K562 (cell line): Measurements from ENCODE around the gene PYHIN1. TPM values are rescaled to one million over a fixed set of nuclear protein-coding genes. Genes with fewer than 3 reads are reported as not detected.

ENCODE experiments used
- ATAC-seq: fragments of 200-7000 bp; cut with Tn5 transposase; 3 replicates; pipeline ENCODE4 v1.9.1; 2020; ENCODE audit warnings: moderate library complexity
- BruUV-seq: library from RNA; stranded (reverse); fragments of 400-500 nt; replicated peaks from 2 replicates; lab custom pipeline; 2021; lab: Mats Ljungman, UMichigan
- CTCF ChIA-PET: fragments of 300-600 bp; formaldehyde crosslinking; extraction: SDS; loops from one replicate; lab custom pipeline; 2021; ENCODE audit warnings: low intra/inter-chr PET ratio; lab: Yijun Ruan, JAX
- POLR2A ChIA-PET: fragments of 300-600, 350-650 bp; sonication (Branson Sonifier 250); formaldehyde crosslinking; extraction: SDS; loops from one replicate; lab custom pipeline; 2021; ENCODE audit warnings: antibody characterized with exemption, inconsistent platforms; lab: Yijun Ruan, JAX
- DNase-seq, 4 experiments: peaks; one replicate each; pipeline versions ENCODE4 v3.0.0 to v3.0.0-alpha.2; 2011 to 2018; ENCODE audit warnings: low spot score in 3 of 4, mixed read lengths in 3 of 4; ENCODE audit errors: extremely low read depth in 1 of 4
- FAIRE-seq: peaks from 2 replicates; lab custom pipeline; 2011; peaks lifted over from hg19 to GRCh38; lab: Jason Lieb, UNC
- H2AFZ ChIP-seq: 2 replicates; pipeline ENCODE4 v1.6.0; 2011; ENCODE audit warnings: low read depth, low read length, control low read depth, inconsistent platforms
- H3K27ac ChIP-seq: fragments of 200-600 bp; 3 replicates; pipeline ENCODE4 v1.8.0; 2011; ENCODE audit warnings: low read depth, mild to moderate bottlenecking, control low read depth, inconsistent platforms, low read length, moderate library complexity, mixed read lengths; ENCODE audit errors: extremely low read depth
- H3K27me3 ChIP-seq, 2 experiments: fragments of 300-600 bp in 1 of 2; 2 replicates in 1 of 2; 3 replicates in 1 of 2; pipeline versions ENCODE4 v1.6.0 to v1.8.0; 2011; ENCODE audit warnings: inconsistent platforms in 2 of 2, low read length in 2 of 2, mild to moderate bottlenecking in 1 of 2, mixed read lengths in 1 of 2, moderate library complexity in 1 of 2; ENCODE audit not compliant: control insufficient read depth in 2 of 2, insufficient read depth in 2 of 2
- H3K36me3 ChIP-seq: fragments of 300-600 bp; 3 replicates; pipeline ENCODE4 v1.8.0; 2011; ENCODE audit warnings: mild to moderate bottlenecking, low read length, inconsistent platforms; ENCODE audit not compliant: control insufficient read depth, insufficient read depth
- H3K4me1 ChIP-seq, 2 experiments: fragments of 200-600 bp in 1 of 2; replicated peaks in 1 of 2; 2 replicates in 1 of 2; 3 replicates in 1 of 2; pipeline versions ENCODE4 v1.5.1 to v1.8.0; 2011; ENCODE audit warnings: inconsistent platforms in 2 of 2, low read length in 2 of 2, mild to moderate bottlenecking in 1 of 2, mixed read lengths in 1 of 2, moderate library complexity in 1 of 2; ENCODE audit not compliant: control insufficient read depth in 2 of 2, insufficient read depth in 2 of 2
- H3K4me2 ChIP-seq: 2 replicates; pipeline ENCODE4 v1.6.1; 2011; ENCODE audit warnings: low read length, control low read depth, inconsistent platforms, mixed read lengths; ENCODE audit not compliant: insufficient read depth
- H3K4me3 ChIP-seq: fragments of 200-600 bp; sonication (generic), shearing (Covaris generic); 2 replicates; pipeline ENCODE4 v1.5.1; 2016; ENCODE audit warnings: control low read depth, inconsistent platforms
- H3K79me2 ChIP-seq: fragments of 200-600 bp; 3 replicates; pipeline ENCODE4 v1.8.0; 2011; ENCODE audit warnings: low read length, inconsistent platforms; ENCODE audit not compliant: control insufficient read depth, insufficient read depth
- H3K9ac ChIP-seq, 2 experiments: 2 replicates each; pipeline versions ENCODE4 v1.6.0 to v1.6.1; 2011; ENCODE audit warnings: low read depth in 2 of 2, low read length in 2 of 2, control low read depth in 1 of 2, inconsistent platforms in 1 of 2, mild to moderate bottlenecking in 1 of 2, mixed read lengths in 1 of 2; ENCODE audit not compliant: insufficient read depth in 1 of 2
- H3K9me1 ChIP-seq: one replicate; pipeline ENCODE4 v1.6.0; 2011; ENCODE audit warnings: inconsistent platforms, mild to moderate bottlenecking, low read length, moderate library complexity; ENCODE audit not compliant: control insufficient read depth, insufficient read depth
- H3K9me3 ChIP-seq: replicated peaks from 2 replicates; pipeline ENCODE4 v1.5.1; 2011; ENCODE audit warnings: low read depth, low read length, inconsistent platforms; ENCODE audit not compliant: control insufficient read depth, insufficient read depth
- H4K20me1 ChIP-seq: replicated peaks from 2 replicates; pipeline ENCODE4 v1.6.1; 2011; ENCODE audit warnings: low read length, inconsistent platforms, mixed read lengths; ENCODE audit not compliant: control insufficient read depth, insufficient read depth
- BRCA1 ChIP-seq, 2 experiments: fragments of 450-650 bp in 1 of 2; sonication (generic) in 1 of 2; formaldehyde crosslinking in 1 of 2; IDR thresholded peaks; 2 replicates each; pipeline versions ENCODE4 v1.5.0 to v1.6.1; 2017 to 2020; ENCODE audit warnings: mild to moderate bottlenecking in 1 of 2, missing genetic modification reagents in 1 of 2
- CEBPG ChIP-seq, 3 experiments: fragments of 200-800 bp in 1 of 3; sonication (Bioruptor generic) in 1 of 3; sonication (generic) in 1 of 3; formaldehyde crosslinking in 1 of 3; IDR thresholded peaks in 2 of 3; conservative IDR thresholded peaks in 1 of 3; 2 replicates each; pipeline versions ENCODE4 v1.6.1 to v1.8.0; 2016 to 2022; ENCODE audit warnings: missing compliant biosample characterization in 2 of 3, missing genetic modification characterization in 2 of 3, mild to moderate bottlenecking in 1 of 3, missing genetic modification reagents in 1 of 3
- FOXA3 ChIP-seq, 2 experiments: fragments of 450-650 bp in 1 of 2; sonication (generic) in 1 of 2; formaldehyde crosslinking; IDR thresholded peaks in 1 of 2; conservative IDR thresholded peaks in 1 of 2; 2 replicates each; pipeline versions ENCODE4 v1.4.0 to v1.8.0; 2020 to 2022; ENCODE audit warnings: mild to moderate bottlenecking in 2 of 2, missing genetic modification reagents in 1 of 2
- HSF4 ChIP-seq: fragments of 250-450 bp; sonication (Bioruptor Pico); IDR thresholded peaks from 2 replicates; pipeline ENCODE4 v2.1.2; 2022; ENCODE audit warnings: mild to moderate bottlenecking, moderate library complexity, borderline replicate concordance
- ILF3 ChIP-seq: fragments of 450-650 bp; IDR thresholded peaks from 2 replicates; pipeline ENCODE4 v1.6.1; 2018; ENCODE audit warnings: antibody characterized with exemption, mild to moderate bottlenecking, moderate library complexity, borderline replicate concordance
- MTA3 ChIP-seq: fragments of 450-650 bp; formaldehyde crosslinking; IDR thresholded peaks from 2 replicates; pipeline ENCODE4 v1.6.1; 2017; ENCODE audit warnings: mild to moderate bottlenecking, borderline replicate concordance
- POLR3A ChIP-seq: IDR thresholded peaks from 2 replicates; pipeline ENCODE4 v1.6.1; 2011; ENCODE audit warnings: borderline replicate concordance, mild to moderate bottlenecking, moderate library complexity; ENCODE audit not compliant: insufficient read length, insufficient read depth; ENCODE audit errors: extremely low read depth
- POU5F1 ChIP-seq: fragments of 150-350 bp; IDR thresholded peaks from 2 replicates; pipeline ENCODE4 v1.6.1; 2014; ENCODE audit warnings: borderline replicate concordance, low read length, low read depth, mild to moderate bottlenecking; ENCODE audit not compliant: partially characterized antibody
- SIX5 ChIP-seq, 2 experiments: IDR thresholded peaks; 2 replicates each; pipeline ENCODE4 v1.6.1; 2011; ENCODE audit warnings: low read length in 2 of 2, borderline replicate concordance in 1 of 2, low read depth in 1 of 2, mild to moderate bottlenecking in 1 of 2, moderate library complexity in 1 of 2; ENCODE audit not compliant: insufficient read depth in 1 of 2
- TBL1XR1 ChIP-seq, 2 experiments: IDR thresholded peaks; 2 replicates each; pipeline ENCODE4 v1.6.1; 2012; ENCODE audit warnings: improper control_type of control experiment in 2 of 2, low read length in 2 of 2, mild to moderate bottlenecking in 1 of 2
- TGIF2 ChIP-seq: sonication (generic); formaldehyde crosslinking; IDR thresholded peaks from 2 replicates; pipeline ENCODE4 v1.8.1; 2022; ENCODE audit warnings: mild to moderate bottlenecking, missing genetic modification reagents, moderate library complexity
- ZBTB43 ChIP-seq: sonication (generic); formaldehyde crosslinking; IDR thresholded peaks from 2 replicates; pipeline ENCODE4 v1.8.0; 2023; ENCODE audit warnings: mild to moderate bottlenecking, missing genetic modification reagents
- ZNF347 ChIP-seq: fragments of 450-650 bp; formaldehyde crosslinking; IDR thresholded peaks from 2 replicates; pipeline ENCODE4 v1.4.0; 2020; ENCODE audit warnings: low read depth, mild to moderate bottlenecking, moderate library complexity
- ZNF583 ChIP-seq: fragments of 250-450 bp; sonication (Bioruptor Pico); IDR thresholded peaks from 2 replicates; pipeline ENCODE4 v1.4.0; 2020
- ZNF717 ChIP-seq: fragments of 250-450 bp; sonication (Bioruptor Pico); IDR thresholded peaks from 2 replicates; pipeline ENCODE4 v1.5.0; 2021
- WGBS: fragments of 100-300 bp; shearing (Covaris generic); methylation state at CpG from one replicate; pipeline ENCODE4 v1.1.6; 2016; ENCODE audit warnings: low coverage, mixed read lengths; ENCODE audit not compliant: insufficient coverage; ENCODE audit errors: missing lambda C conversion rate; 5-methylcytosine and 5-hydroxymethylcytosine counted together
- in situ Hi-C: fragments of 300-500 bp; cut with MboI; formaldehyde crosslinking; loops from 4 replicates; pipeline ENCODE4 v1.15.0; 2018; ENCODE audit warnings: inconsistent platforms, mixed read lengths
- intact Hi-C: fragments of 100-400 bp; cut with micrococcal nuclease; formaldehyde crosslinking; loops from 2 replicates; pipeline ENCODE4 v1.14.2; 2022
- polyA plus RNA-seq, 8 experiments: library from polyadenylated mRNA; depleted of rRNA in 4 of 8; stranded (reverse) in 5 of 8; unstranded in 3 of 8; fragments of >200 nt; fragmentation: Nextera tagmentation in 2 of 8; fragmentation: Illumina TruSeq in 1 of 8; extraction: Ambion mirVana in 2 of 8; extraction: Trizol in 1 of 8; gene quantifications; 2 replicates each; pipeline versions ENCODE4 v1.2.1 to v1.2.3, GENCODE V29; 2011 to 2014; ENCODE audit warnings: inconsistent platforms in 1 of 8, missing spikeins in 1 of 8
- total RNA-seq, 7 experiments: library from RNA; depleted of rRNA in 6 of 7; stranded (reverse); fragments of >200 nt in 6 of 7; fragmentation: Illumina TruSeq in 2 of 7; extraction: Trizol in 2 of 7; gene quantifications; 2 replicates each; pipeline versions ENCODE4 v1.2.1 to v1.2.3, GENCODE V29; 2011 to 2021; ENCODE audit warnings: low replicate concordance in 1 of 7
- TF ChIP-seq, protein P1 (sequence below): fragments of 450-650 bp; IDR thresholded peaks from one replicate; pipeline ENCODE4 v1.6.1; 2018; ENCODE audit warnings: mild to moderate bottlenecking, moderate library complexity; ENCODE audit not compliant: partially characterized antibody
- TF ChIP-seq, protein P2 (sequence below): sonication (generic); formaldehyde crosslinking; IDR thresholded peaks from 2 replicates; pipeline ENCODE4 v1.9.0; 2022; ENCODE audit warnings: mild to moderate bottlenecking, missing genetic modification reagents

Gene PYHIN1
- total and polyA plus RNA-seq, 9 of the 15 experiments (the other 6 are each of a cell fraction or from before 2014, with no cell fraction given), result not detected

DNA sequence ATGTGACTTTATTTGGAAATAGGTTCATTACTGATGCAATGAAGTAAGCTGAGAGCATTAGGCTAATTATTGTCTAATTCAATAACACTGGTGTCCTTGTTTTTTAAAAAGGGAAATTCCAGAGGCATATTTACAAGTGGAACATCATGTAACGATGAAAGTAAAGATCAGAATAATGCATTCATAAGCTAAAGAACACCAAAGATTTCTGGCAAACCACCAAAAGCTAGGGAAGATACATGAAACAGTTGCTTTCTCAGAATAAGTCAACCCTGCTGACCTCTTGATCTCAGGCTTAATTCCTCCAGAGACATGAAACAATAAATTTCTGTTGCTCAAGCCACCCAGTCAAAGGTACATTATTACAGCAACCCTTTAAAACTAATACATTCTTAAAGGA is 58.1 kb downstream of the PYHIN1 start:
- H3K9ac ChIP-seq, result no peak overlapping the region
- WGBS, result 6% methylated on average over 1 of the region's 1 CpG
- POLR2A ChIA-PET, result interaction anchor here (0.5 kb wide), 1 partner anchor 440 kb away, joined by 3 read pairs; no protein-coding TSS in a partner anchor
- ATAC-seq, result no peak
- H3K4me3 ChIP-seq, result no peak overlapping the region
- no peaks in the 10 kb centered on the region for H3K9me3 ChIP-seq
- H4K20me1 ChIP-seq, result no peaks in the 10 kb centered on the region
- CTCF ChIA-PET, result no interaction called here
- H2AFZ ChIP-seq, result no peak overlapping the region
- H3K4me2 ChIP-seq, result no peak overlapping the region
- TF ChIP-seq CEBPG (CRISPR knock-in tag; IDR thresholded peaks at IDR 0.05) (no peak), CEBPG (tag; conservative IDR thresholded peaks at IDR 0.05 in 1 of 2, IDR thresholded peaks at IDR 0.05 in 1 of 2) (no peak), SIX5 (IDR thresholded peaks at IDR 0.05; ENCODE audit: borderline replicate concordance in 1 of 2, insufficient read depth in 1 of 2, low read depth in 1 of 2, low read length in 2 of 2) (no peak), ZNF717 (CRISPR knock-in tag) (no peak), BRCA1 (IDR thresholded peaks at IDR 0.05) (no peak), BRCA1 (CRISPR knock-in tag; IDR thresholded peaks at IDR 0.05) (no peak), ILF3 (no peak), POLR3A (no peak), POU5F1 (no peak), ZNF347 (CRISPR knock-in tag) (no peak), HSF4 (no peak), TBL1XR1 (IDR thresholded peaks at IDR 0.05; ENCODE audit: low read length in 2 of 2) (no peak), MTA3 (no peak), ZBTB43 (CRISPR knock-in tag) (no peak), FOXA3 (CRISPR knock-in tag; conservative IDR thresholded peaks at IDR 0.05 in 1 of 2, IDR thresholded peaks at IDR 0.05 in 1 of 2) (no peak), TGIF2 (CRISPR knock-in tag) (no peak), ZNF583 (CRISPR knock-in tag) (no peak)
- TF ChIP-seq, protein P1, sequence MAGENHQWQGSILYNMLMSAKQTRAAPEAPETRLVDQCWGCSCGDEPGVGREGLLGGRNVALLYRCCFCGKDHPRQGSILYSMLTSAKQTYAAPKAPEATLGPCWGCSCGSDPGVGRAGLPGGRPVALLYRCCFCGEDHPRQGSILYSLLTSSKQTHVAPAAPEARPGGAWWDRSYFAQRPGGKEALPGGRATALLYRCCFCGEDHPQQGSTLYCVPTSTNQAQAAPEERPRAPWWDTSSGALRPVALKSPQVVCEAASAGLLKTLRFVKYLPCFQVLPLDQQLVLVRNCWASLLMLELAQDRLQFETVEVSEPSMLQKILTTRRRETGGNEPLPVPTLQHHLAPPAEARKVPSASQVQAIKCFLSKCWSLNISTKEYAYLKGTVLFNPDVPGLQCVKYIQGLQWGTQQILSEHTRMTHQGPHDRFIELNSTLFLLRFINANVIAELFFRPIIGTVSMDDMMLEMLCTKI, result no peak
- TF ChIP-seq, protein P2, sequence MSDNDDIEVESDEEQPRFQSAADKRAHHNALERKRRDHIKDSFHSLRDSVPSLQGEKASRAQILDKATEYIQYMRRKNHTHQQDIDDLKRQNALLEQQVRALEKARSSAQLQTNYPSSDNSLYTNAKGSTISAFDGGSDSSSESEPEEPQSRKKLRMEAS (CRISPR knock-in tag), result no peak
- TF ChIP-seq, all 486 proteins: peak for 0
- no TSS peak for BruUV-seq
- no peaks in the 10 kb centered on the region for H3K79me2 ChIP-seq
- in situ Hi-C loops, result no loop called here
- FAIRE-seq (no peak), DNase-seq (no peak)
- intact Hi-C loops, result no loop called here
- H3K36me3 ChIP-seq, result no peaks in the 10 kb centered on the region
- H3K4me1 ChIP-seq, result no peaks in the 10 kb centered on the region
- H3K9me1 ChIP-seq, result no peaks in the 10 kb centered on the region
- H3K27me3 ChIP-seq, result no peaks in the 10 kb centered on the region
- no peak overlapping the region for H3K27ac ChIP-seq
